Smooth muscle cell (in vitro differentiated cells): Measurements from ENCODE around the gene ACADSB. TPM values are rescaled to one million over a fixed set of nuclear protein-coding genes. Genes with fewer than 3 reads are reported as not detected.

ENCODE experiments used
- DNase-seq: peaks from one replicate; lab custom pipeline; 2025; ENCODE audit not compliant: unreplicated experiment; lab: John Stamatoyannopoulos, UW
- H2AFZ ChIP-seq: fragments of 200-600 bp; sonication (generic); 2 replicates; pipeline ENCODE4 v1.6.0; 2016; ENCODE audit warnings: antibody characterized with exemption, low read depth, mild to moderate bottlenecking
- H3F3A ChIP-seq: fragments of 200-600 bp; sonication (generic); 2 replicates; pipeline ENCODE4 v1.6.0; 2017; ENCODE audit warnings: antibody characterized with exemption, low read depth
- H3K27ac ChIP-seq: fragments of 200-600 bp; sonication (generic); 2 replicates; pipeline ENCODE4 v1.5.1; 2016; ENCODE audit warnings: low read depth, mild to moderate bottlenecking
- H3K27me3 ChIP-seq: fragments of 200-600 bp; sonication (generic); 2 replicates; pipeline ENCODE4 v1.6.1; 2016; ENCODE audit warnings: low read depth, mild to moderate bottlenecking
- H3K36me3 ChIP-seq: fragments of 200-600 bp; sonication (generic); 2 replicates; pipeline ENCODE4 v1.5.1; 2016; ENCODE audit warnings: low read depth
- H3K4me1 ChIP-seq: fragments of 200-600 bp; sonication (generic); 2 replicates; pipeline ENCODE4 v1.5.1; 2016; ENCODE audit warnings: low read depth
- H3K4me2 ChIP-seq: fragments of 200-600 bp; sonication (generic); 2 replicates; pipeline ENCODE4 v1.6.0; 2016; ENCODE audit warnings: mild to moderate bottlenecking
- H3K4me3 ChIP-seq: fragments of 200-600 bp; sonication (generic); 2 replicates; pipeline ENCODE4 v1.5.1; 2016; ENCODE audit warnings: mild to moderate bottlenecking
- H3K79me2 ChIP-seq: fragments of 200-600 bp; sonication (generic); 2 replicates; pipeline ENCODE4 v1.6.0; 2016; ENCODE audit warnings: low read depth, mild to moderate bottlenecking
- H3K9ac ChIP-seq: fragments of 200-600 bp; sonication (generic); 2 replicates; pipeline ENCODE4 v1.6.0; 2016; ENCODE audit warnings: low read depth
- H3K9me3 ChIP-seq: fragments of 200-600 bp; sonication (generic); replicated peaks from 2 replicates; pipeline ENCODE4 v1.5.1; 2016; ENCODE audit warnings: low read depth
- H4K20me1 ChIP-seq: fragments of 200-600 bp; sonication (generic); 2 replicates; pipeline ENCODE4 v1.6.0; 2016; ENCODE audit warnings: low read depth
- CTCF ChIP-seq: fragments of 200-600 bp; sonication (generic); IDR thresholded peaks from 2 replicates; pipeline ENCODE4 v1.5.1; 2017; ENCODE audit warnings: borderline replicate concordance, mild to moderate bottlenecking, antibody characterized with exemption; ENCODE audit not compliant: insufficient read depth, poor library complexity, severe bottlenecking
- WGBS: methylation state at CpG from one replicate; pipeline ENCODE4 v1.1.7; 2016; ENCODE audit warnings: low lambda C conversion rate; 5-methylcytosine and 5-hydroxymethylcytosine counted together
- polyA plus RNA-seq: library from polyadenylated mRNA; unstranded; fragments of >200 nt; fragmentation: Nextera tagmentation; extraction: Ambion mirVana; gene quantifications from 2 replicates; pipeline ENCODE4 v1.2.1, GENCODE V29; 2016
- total RNA-seq: library from RNA; depleted of rRNA; stranded (reverse); fragments of >200 nt; gene quantifications from 2 replicates; pipeline ENCODE4 v1.2.3, GENCODE V29; 2014

Gene ACADSB
- total and polyA plus RNA-seq, 2 experiments from 2014 or later, result 2.9 to 3.2 TPM

DNA sequence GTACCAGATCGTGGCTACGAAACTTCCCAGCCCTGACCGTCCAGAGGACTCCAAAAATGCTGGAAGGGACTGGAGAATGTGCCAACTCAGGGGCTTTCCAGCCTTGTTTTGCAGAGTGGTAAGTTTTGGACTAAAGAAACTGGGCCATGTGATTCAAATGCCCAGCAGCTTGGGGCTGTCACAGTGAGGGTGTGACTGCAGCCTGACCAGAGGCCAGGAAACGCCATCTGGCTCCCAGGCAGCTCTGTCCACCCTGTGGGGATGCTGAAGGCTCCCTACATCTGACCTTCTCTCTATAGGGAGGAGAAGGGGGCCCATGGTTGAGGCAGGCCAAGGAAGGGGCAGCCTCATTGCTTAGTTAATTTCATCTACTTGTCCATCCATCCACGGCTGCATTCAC lies 65.4 kb downstream of the ACADSB start:
- DNase-seq, result no peak
- Histone ChIP-seq H3K27me3 (peaks cover 25% of the 10 kb centered on the region), H3K36me3 (no peaks in the 10 kb centered on the region), H3K27ac (no peak overlapping the region), H2AFZ (no peak overlapping the region), H3K4me3 (no peak overlapping the region), H3K4me1 (peaks cover 7% of the 10 kb centered on the region), H3K4me2 (no peak overlapping the region), H3K9ac (no peak overlapping the region), H3K9me3 (no peaks in the 10 kb centered on the region), H4K20me1 (no peaks in the 10 kb centered on the region), H3K79me2 (no peaks in the 10 kb centered on the region), H3F3A (no peaks in the 10 kb centered on the region)
- TF ChIP-seq CTCF, result no peak
- WGBS, result 90% methylated on average over 5 of the region's 5 CpGs

- 73% methylated on average over 7 of the region's 7 CpGs for WGBS
- Histone ChIP-seq H3K79me2 (no peaks in the 10 kb centered on the region), H3K36me3 (no peaks in the 10 kb centered on the region), H4K20me1 (no peaks in the 10 kb centered on the region), H3K9ac (no peak overlapping the region), H2AFZ (no peak overlapping the region), H3K27ac (no peak overlapping the region), H3K4me2 (no peak overlapping the region), H3F3A (no peaks in the 10 kb centered on the region), H3K9me3 (no peaks in the 10 kb centered on the region), H3K4me3 (no peak overlapping the region), H3K4me1 (no peaks in the 10 kb centered on the region), H3K27me3 (no peaks in the 10 kb centered on the region)
- DNase-seq, result no peak
- TF ChIP-seq CTCF, result no peak
Measured at GRCh38 chr10:123081896-123082295, 73.1 kb downstream of the ACADSB start.

DNA sequence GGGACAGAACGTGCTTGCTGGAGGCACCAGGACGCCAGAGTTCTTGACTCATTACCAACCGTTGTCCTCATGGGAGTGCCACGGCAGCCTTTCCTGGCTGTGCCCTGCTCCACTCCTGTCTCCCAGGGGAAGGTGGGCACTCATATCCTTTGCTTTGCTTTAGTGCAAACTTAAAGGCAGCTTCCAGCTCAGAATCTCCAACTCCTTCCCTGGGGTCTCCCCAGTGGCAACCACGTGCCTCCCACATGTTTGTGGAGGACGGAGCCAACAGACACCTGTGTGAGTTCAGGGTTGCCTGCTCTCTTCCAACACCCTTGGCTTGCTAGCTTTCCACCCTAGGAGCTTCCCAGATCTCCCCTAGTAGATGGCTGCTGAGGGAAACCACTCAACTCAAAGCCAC lies 75.0 kb downstream of the ACADSB start:
- Histone ChIP-seq H3K27me3 (no peaks in the 10 kb centered on the region), H3K79me2 (no peaks in the 10 kb centered on the region), H3K4me2 (no peak overlapping the region), H2AFZ (no peak overlapping the region), H3K9ac (no peak overlapping the region), H3K27ac (no peak overlapping the region), H3K4me3 (no peak overlapping the region), H3K9me3 (no peaks in the 10 kb centered on the region), H3K4me1 (no peaks in the 10 kb centered on the region), H3K36me3 (no peaks in the 10 kb centered on the region), H4K20me1 (no peaks in the 10 kb centered on the region), H3F3A (no peaks in the 10 kb centered on the region)
- TF ChIP-seq CTCF, result no peak
- WGBS, result 95% methylated on average over 6 of the region's 6 CpGs
- DNase-seq, result no peak

DNA sequence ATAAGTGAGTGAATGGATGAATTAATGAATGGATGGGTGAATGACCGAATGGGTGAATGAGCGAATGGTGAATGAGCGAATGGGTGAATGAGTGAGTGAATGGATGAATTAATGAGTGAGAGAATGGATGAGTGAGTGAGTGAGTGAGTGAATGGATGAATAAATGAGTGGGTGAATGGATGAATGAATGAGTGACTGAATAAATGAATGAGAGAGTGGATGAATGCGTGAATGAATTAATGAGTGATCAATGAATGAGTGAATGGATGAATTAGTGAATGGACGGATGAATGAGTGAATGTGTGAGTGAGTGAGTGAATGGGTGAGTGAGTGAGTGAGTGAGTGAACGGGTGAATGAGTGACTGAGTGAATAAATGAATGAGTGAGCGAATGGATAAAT lies 77.5 kb downstream of the ACADSB start:
- Histone ChIP-seq H3K27ac (no peak overlapping the region), H2AFZ (no peak overlapping the region), H3K27me3 (peaks cover 1% of the 10 kb centered on the region), H3K4me1 (no peaks in the 10 kb centered on the region), H3F3A (no peaks in the 10 kb centered on the region), H3K36me3 (no peaks in the 10 kb centered on the region), H3K4me3 (no peak overlapping the region), H3K9me3 (no peaks in the 10 kb centered on the region), H4K20me1 (no peaks in the 10 kb centered on the region), H3K79me2 (no peaks in the 10 kb centered on the region), H3K9ac (no peak overlapping the region), H3K4me2 (no peak overlapping the region)
- TF ChIP-seq CTCF, result no peak
- 94% methylated on average over 7 of the region's 7 CpGs for WGBS
- DNase-seq, result no peak
